Cardiac muscle cell (in vitro differentiated cells and primary cell): ENCODE measurements around the gene LILRB1. TPM values are rescaled to one million over a fixed set of nuclear protein-coding genes. Genes with fewer than 3 reads are reported as not detected.

Source experiments
- DNase-seq, 2 donors: peaks; one replicate each; pipeline versions ENCODE4 v3.0.0 to v3.0.0-alpha.2; 2010 to 2017; ENCODE audit warnings: low read depth in 1 of 2, low spot score in 1 of 2
- H3K27ac ChIP-seq: fragments of 200-600 bp; sonication (generic); 2 replicates; pipeline ENCODE4 v1.5.1; 2016
- H3K27me3 ChIP-seq: fragments of 200-600 bp; sonication (generic); 2 replicates; pipeline ENCODE4 v1.6.0; 2016; ENCODE audit warnings: control low read depth
- H3K36me3 ChIP-seq: fragments of 200-600 bp; sonication (generic); 2 replicates; pipeline ENCODE4 v1.5.1; 2016; ENCODE audit warnings: control low read depth
- H3K4me1 ChIP-seq: fragments of 200-600 bp; sonication (generic); 2 replicates; pipeline ENCODE4 v1.8.1; 2017; ENCODE audit warnings: low read depth, mild to moderate bottlenecking, mixed run types
- H3K4me3 ChIP-seq: fragments of 200-600 bp; sonication (generic); 2 replicates; pipeline ENCODE4 v1.5.1; 2016; ENCODE audit warnings: mild to moderate bottlenecking
- H3K9me3 ChIP-seq: fragments of 200-600 bp; sonication (generic); 2 replicates; pipeline ENCODE4 v1.5.1; 2017; ENCODE audit warnings: low read depth, mild to moderate bottlenecking, control low read depth
- CTCF ChIP-seq: IDR thresholded peaks from 2 replicates; pipeline ENCODE4 v1.5.1; 2012; ENCODE audit warnings: low read depth, mild to moderate bottlenecking, low read length
- polyA plus RNA-seq: library from polyadenylated mRNA; unstranded; fragments of >200 nt; fragmentation: Nextera tagmentation; extraction: Ambion mirVana; gene quantifications from 2 replicates; pipeline ENCODE4 v1.2.1, GENCODE V29; 2016
- total RNA-seq: library from RNA; depleted of rRNA; stranded (reverse); fragments of >200 nt; gene quantifications from 2 replicates; pipeline ENCODE4 v1.2.3, GENCODE V29; 2016

LILRB1 gene
- total and polyA plus RNA-seq, 2 experiments from 2014 or later, result not detected

DNA sequence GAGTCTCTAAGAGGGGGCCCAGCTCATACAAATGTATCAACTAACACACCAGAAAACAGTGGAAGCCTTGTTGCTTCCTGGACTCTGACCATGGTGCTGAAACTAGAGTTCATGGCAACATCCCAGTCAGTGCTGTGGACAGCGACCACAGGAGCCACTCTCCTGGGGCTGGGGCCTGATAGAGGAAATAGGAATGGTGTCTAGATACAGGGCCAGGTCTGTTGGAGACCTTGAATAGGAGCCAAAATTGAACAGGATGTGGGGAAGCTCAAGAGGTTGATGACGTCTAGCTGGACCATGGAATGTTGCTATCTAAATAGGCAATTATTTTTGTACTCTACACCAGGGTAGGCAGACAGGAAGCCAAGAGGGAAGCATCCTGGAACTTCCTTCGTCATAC, 54.2 kb downstream of the LILRB1 start:
- H3K36me3 ChIP-seq, result no peaks in the 10 kb centered on the region
- H3K9me3 ChIP-seq, result no peaks in the 10 kb centered on the region
- H3K27me3 ChIP-seq, result no peaks in the 10 kb centered on the region
- no peak overlapping the region for H3K4me3 ChIP-seq
- no peaks in the 10 kb centered on the region for H3K4me1 ChIP-seq
- peak; percentile 1 to 2 for DNase-seq
- TF ChIP-seq CTCF, result no peak
- no peak overlapping the region for H3K27ac ChIP-seq

Other genes with a start within 250 kb of the LILRB1 start
- 2.6 TPM in 1 of 2 replicates, not detected in the other for gene TTYH1, start 215.0 kb upstream of the LILRB1 start, total RNA-seq
- gene TTYH1, start 215.0 kb upstream of the LILRB1 start, polyA plus RNA-seq, result 1.1 TPM in 2 replicates
- 66.2 and 171 TPM in 2 replicates for gene LENG8, start 181.3 kb upstream of the LILRB1 start, total RNA-seq
- 78.4 and 92.8 TPM in 2 replicates for gene LENG8, start 181.3 kb upstream of the LILRB1 start, polyA plus RNA-seq
- 6.3 and 7.6 TPM in 2 replicates for gene LENG9, start 166.7 kb upstream of the LILRB1 start, total RNA-seq
- 0.77 TPM in 1 of 2 replicates, not detected in the other for gene LENG9, start 166.7 kb upstream of the LILRB1 start, polyA plus RNA-seq
- gene CDC42EP5, start 157.2 kb upstream of the LILRB1 start, total RNA-seq, result 24.6 and 46.6 TPM in 2 replicates
- 28.2 and 42.4 TPM in 2 replicates for gene CDC42EP5, start 157.2 kb upstream of the LILRB1 start, polyA plus RNA-seq
- gene LAIR2, start 127.7 kb upstream of the LILRB1 start, total RNA-seq, result not detected in 2 replicates
- gene LAIR2, start 127.7 kb upstream of the LILRB1 start, polyA plus RNA-seq, result not detected in 2 replicates
- gene LILRA2, start 56.7 kb upstream of the LILRB1 start, total RNA-seq, result not detected in 2 replicates
- not detected in 2 replicates for gene LILRA2, start 56.7 kb upstream of the LILRB1 start, polyA plus RNA-seq
- gene LILRA1, start 36.9 kb upstream of the LILRB1 start, total RNA-seq, result not detected in 2 replicates
- gene LILRA1, start 36.9 kb upstream of the LILRB1 start, polyA plus RNA-seq, result not detected in 2 replicates
- not detected in 2 replicates for gene LILRB4, start 32.5 kb downstream of the LILRB1 start, total RNA-seq
- gene LILRB4, start 32.5 kb downstream of the LILRB1 start, polyA plus RNA-seq, result not detected in 2 replicates
- gene KIR3DL3, start 94.0 kb downstream of the LILRB1 start, total RNA-seq, result not detected in 2 replicates
- not detected in 2 replicates for gene KIR3DL3, start 94.0 kb downstream of the LILRB1 start, polyA plus RNA-seq
- gene KIR2DL3, start 108.0 kb downstream of the LILRB1 start, total RNA-seq, result not detected in 2 replicates
- gene KIR2DL3, start 108.0 kb downstream of the LILRB1 start, polyA plus RNA-seq, result not detected in 2 replicates
- gene KIR2DL1, start 139.3 kb downstream of the LILRB1 start, total RNA-seq, result not detected in 2 replicates
- not detected in 2 replicates for gene KIR2DL1, start 139.3 kb downstream of the LILRB1 start, polyA plus RNA-seq
- not detected in 2 replicates for gene KIR2DL4, start 173.1 kb downstream of the LILRB1 start, total RNA-seq
- not detected in 2 replicates for gene KIR2DL4, start 173.1 kb downstream of the LILRB1 start, polyA plus RNA-seq
- gene KIR3DL1, start 186.0 kb downstream of the LILRB1 start, total RNA-seq, result not detected in 2 replicates
- gene KIR3DL1, start 186.0 kb downstream of the LILRB1 start, polyA plus RNA-seq, result not detected in 2 replicates
- not detected in 2 replicates for gene KIR2DS4, start 202.2 kb downstream of the LILRB1 start, total RNA-seq
- gene KIR2DS4, start 202.2 kb downstream of the LILRB1 start, polyA plus RNA-seq, result not detected in 2 replicates
- gene KIR3DL2, start 220.0 kb downstream of the LILRB1 start, total RNA-seq, result not detected in 2 replicates
- not detected in 2 replicates for gene KIR3DL2, start 220.0 kb downstream of the LILRB1 start, polyA plus RNA-seq
- gene FCAR, start 243.8 kb downstream of the LILRB1 start, total RNA-seq, result not detected in 2 replicates
- not detected in 2 replicates for gene FCAR, start 243.8 kb downstream of the LILRB1 start, polyA plus RNA-seq